ENCODE measurements around the gene CSNK1A1. TPM values are rescaled to one million over a fixed set of nuclear protein-coding genes. Genes with fewer than 3 reads are reported as not detected.
"Not testable (repeated sequence)": the region's sequence is repeated elsewhere in the genome, so short reads cannot be mapped to it uniquely, and the experiment has no call there.

Gene CSNK1A1
- total RNA-seq, 1 donor from 2014 or later, result 189 TPM

DNA sequence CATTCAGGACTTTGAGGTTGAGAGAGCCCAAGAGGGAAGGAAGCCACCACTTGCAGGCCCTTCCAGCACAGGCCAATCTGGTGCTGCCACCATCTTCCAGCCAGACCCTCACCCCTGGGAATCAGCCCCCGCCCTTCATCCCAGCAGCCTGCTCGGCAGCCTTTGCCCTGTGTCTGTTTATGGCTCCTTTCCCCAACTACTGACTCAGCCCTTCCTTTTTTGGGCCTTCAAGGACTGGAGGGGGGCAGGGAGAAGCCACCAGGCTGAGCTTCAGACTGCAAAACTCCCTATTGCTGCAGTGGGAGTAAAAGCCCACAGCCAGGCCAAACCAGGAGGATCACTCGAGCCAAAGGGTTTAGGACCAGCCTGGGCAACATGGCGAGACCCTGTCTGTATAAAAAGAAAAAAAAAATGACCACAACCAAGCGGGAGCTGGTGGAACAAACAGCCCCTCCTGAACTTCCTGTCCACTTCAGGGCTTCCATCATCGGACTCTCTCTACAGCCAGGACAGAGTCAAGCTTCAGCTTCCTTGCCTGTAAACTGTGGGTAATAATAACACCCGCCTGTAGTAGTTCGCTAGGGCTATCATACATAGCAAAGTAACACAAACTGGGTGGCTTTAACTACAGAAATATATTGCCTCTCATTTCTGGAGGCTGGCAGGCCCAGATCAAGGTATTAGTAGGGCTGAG, 86.3 kb downstream of the CSNK1A1 start:
- intact Hi-C loops (cut with micrococcal nuclease), result no loop called here

DNA sequence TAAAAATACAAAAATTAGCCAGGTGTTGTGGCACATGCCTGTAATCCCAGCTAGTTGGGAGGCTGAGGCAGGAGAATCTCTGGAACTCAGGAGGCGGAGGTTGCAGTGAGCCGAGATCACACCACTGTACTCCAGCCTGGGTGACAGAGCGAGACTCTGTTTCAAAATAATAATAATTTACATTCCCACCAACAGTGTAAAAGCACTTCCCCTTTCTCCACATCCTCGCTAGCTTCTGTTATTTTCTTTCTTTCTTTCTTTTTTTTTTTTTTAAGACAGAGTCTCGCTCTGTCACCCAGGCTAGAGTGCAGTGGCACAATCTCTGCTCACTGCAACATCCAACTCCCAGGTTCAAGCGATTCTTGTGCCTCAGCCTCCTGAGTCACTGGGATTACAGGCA, 89.3 kb downstream of the CSNK1A1 start:
- intact Hi-C loops (cut with micrococcal nuclease), result not testable (repeated sequence)

DNA sequence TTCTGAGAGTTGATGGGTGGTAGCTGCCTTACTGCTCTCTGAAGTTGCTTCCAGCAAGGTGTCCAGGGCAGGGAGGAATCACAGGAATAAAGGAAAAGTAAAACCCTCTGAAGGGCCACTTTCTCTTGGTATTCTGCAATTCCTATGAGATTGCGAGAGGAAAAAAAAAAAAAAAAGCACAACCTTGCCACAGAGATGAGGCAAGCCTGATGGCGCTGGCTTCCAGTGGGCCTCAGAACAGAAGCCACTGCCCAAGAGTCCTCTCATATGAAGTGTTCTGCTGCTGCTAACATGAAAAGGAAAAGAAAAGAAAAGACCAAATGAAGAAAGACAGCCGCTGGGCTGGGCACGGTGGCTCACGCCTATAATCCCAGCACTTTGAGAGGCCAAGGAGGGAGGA, 91.3 kb downstream of the CSNK1A1 start:
- intact Hi-C loops (cut with micrococcal nuclease), result no loop called here

DNA sequence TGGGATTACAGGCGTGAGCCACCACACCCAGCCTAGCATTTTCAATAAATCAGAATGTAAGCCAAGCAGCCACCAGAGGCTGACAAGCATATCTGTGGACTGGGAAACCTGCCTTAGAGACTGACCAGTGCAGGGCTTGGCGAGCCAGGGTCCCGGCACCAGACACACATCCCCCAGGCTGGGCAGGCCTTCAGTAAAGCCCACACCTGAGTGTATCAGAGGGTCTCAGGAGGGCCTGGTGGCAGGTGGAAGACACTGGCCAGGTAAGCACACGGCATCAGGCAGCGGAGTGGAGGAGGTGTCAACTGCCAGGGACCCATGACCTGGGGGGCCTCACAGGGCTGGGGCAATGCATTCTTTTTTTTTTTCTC, 93.9 kb downstream of the CSNK1A1 start:
- intact Hi-C loops (cut with micrococcal nuclease), result no loop called here

DNA sequence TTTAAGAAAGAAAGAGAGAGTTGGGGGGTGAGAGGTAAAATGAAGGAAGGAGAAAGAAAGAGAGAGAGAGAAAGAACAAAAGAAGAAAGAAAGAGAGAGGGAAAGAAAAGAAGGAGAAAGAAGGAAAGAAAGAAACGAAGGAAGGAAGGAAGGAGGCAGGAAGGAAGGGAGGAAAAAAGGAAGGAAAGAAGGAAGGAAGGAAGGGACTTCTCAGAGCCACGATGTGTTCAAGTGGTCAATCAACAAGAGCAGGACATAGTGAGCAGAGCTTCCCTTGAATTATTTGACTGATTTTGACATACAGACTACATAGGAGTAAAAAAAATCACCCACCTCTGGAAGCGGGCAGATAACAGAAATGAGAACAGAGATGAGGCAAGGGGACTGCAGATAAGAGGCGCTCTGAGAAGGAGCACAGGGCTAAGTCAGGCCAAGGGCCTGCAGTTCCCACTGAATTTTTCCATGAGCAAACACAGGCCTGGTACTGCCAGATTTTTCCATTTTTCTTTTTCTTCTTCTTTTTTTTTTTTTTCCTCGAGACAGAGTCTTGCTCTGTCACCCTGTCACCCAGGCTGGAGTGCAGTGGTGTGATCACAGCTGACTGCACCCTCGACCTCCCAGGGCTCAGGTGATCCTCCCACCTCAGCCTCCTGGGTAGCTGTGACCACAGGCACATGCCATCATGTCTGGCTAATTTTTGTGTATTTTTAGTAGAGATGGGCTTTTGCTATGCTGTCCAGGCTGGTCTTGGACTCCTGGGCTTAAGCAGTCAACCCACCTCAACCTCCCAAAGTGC, 94.4 kb downstream of the CSNK1A1 start:
- intact Hi-C loops (cut with micrococcal nuclease), result no loop called here

DNA sequence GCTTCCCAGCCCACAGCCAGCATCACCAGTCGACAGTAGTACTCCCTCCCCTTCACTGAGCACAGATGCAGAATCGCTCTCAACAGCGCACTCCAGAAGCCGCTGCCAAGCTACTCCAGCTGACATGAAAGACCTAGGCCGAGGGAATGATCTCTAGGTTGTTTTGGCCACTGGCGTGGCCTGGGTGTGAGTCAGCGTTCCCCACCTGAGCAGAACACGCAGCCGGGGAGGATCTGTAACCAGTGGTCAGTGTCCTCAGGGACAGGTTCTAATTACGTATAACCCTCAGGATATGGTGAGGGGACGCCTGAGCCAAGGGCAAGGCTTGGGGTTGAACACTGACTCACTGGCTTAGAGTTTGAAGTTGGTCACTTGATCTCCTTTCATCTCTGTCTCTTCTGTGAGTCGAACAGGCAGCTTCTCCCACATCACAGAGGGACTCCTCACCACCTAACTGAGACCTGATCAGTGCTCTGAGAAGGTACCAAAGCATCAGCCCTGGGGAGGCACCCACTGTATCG, 95.3 kb downstream of the CSNK1A1 start:
- intact Hi-C loops (cut with micrococcal nuclease), result no loop called here

DNA sequence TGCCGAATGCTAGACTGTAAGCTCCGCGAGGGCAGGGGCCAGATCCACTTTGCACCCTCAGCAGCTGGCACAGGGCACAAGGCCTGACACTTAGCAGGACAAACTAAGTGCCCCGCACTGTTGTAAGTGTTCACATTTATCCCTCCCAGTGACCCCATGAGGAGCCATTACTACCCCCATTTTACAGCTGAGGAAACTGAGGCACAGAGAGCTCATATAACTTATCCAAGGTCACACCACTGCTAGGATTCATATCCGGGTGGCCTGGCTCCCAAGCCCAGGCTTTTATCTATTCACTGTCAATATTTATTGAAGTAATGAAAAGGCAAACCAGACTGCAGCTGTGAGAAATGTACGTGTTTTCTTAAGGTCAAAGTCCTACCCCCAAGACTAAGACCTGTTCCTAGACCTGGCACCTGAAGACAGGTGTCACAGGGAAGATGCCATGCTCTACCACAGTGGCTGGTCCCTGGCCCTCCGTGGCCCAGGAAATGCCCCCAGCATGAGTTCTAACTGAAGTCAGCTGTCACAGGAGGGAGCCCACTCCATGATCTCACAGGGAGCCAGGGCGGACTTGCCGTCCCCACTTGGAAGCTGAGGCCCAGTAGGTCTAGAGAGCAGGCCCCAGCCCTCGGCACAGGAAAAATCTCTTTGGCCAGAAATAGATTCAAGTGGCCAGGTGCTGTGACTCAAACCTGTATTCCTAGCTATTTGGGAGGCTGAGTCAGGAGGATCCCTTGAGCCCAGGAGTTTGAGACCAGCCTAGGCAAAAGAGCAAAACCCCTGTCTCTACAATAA, 97.4 kb downstream of the CSNK1A1 start:
- intact Hi-C loops (cut with micrococcal nuclease), result no loop called here

DNA sequence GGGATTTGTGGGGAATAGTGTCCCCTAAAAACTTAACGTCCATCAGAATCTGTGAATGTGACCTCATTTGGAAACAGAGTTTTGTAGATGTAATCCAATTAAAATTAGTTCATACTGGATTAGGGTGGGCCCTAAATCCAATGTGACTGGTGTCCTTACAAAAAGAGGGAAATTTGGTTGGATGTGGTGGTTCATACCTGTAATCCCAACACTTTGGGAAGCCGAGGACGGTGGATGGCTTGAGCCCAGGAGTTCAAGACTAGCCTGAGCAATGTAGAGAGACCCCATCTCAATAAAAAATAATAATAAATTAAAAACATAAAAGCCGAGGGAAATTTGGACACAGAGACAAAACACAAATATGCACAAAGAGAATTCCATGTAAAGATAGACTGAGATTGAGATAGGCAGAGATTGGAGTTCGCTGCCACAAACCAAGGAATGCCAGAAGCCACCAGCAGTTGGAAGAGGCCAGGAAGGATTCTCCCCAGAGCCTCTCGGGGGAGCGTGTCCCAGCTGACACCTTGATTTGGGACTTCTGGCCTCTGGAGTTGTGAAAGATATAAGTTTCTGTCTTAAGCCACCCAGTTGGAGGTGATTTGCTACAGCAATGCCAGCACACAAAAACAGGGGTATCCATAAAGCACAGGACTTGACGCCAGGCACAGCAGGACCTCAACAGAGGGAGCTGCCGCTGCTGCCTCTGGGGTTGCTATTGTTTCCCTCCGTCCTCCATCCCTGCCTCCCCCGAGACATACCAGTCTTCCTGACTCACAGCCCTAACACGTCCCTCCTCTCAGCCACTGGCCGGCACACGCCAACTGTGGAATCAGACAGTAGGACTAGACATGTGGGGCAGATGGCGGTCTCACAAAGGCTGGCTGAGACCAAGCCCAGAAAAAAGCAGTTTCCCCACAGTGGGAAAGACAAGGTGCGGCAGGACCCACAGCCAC, 98.3 kb downstream of the CSNK1A1 start:
- intact Hi-C loops (cut with micrococcal nuclease), result no loop called here

DNA sequence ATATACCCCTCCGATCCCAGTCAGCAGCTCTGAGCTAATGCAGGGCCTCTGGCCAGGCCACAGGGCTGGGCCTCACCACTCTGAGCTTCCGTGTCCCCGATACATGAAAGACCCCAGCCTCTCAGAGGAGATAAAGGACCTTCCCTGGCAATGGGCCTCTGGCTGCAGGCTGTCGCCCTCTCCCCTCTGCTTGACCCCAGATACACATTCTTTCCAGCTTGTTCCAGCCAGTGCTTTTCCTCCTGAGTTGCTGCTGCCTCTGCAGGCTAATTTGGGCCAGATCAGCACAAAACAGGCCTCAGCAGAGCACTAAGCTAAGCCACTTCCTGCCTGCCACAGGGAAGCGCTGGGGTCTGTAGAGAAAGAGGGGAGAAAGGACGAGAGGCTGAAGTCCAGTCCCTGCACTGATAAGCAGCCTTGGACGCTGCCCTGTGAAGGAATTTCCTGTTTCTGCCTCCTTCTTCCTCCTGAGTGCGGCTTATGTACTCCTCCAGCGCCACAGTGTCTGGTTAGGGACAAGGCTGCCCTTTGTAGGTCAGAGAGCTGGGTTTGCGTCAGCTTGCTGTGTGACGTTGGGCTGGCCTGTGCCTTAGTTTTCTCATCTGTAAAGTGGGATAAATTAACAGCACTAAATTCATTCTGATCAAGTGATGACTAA, 99.1 kb downstream of the CSNK1A1 start:
- intact Hi-C loops (cut with micrococcal nuclease), result no loop called here

DNA sequence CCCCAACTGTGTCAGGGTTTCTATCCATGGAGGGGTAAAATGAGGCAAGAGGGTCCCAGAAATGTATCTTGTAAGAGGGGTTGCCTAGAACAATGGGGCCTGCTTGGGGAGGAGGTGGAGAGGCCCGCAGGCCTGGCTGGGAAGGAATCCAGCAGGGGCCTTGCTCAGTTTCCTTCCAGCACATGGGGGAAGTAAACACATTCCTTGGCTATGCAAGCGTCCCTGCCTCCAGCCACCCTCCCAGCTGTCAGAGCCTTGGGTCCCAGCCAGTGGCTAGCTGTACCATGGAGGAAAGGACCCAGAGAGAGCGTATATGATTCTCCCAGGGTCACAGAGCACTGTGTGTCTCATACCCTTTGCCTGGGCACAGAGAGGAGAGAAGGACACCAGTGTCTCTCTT, 101.0 kb downstream of the CSNK1A1 start:
- intact Hi-C loops (cut with micrococcal nuclease), result no loop called here

DNA sequence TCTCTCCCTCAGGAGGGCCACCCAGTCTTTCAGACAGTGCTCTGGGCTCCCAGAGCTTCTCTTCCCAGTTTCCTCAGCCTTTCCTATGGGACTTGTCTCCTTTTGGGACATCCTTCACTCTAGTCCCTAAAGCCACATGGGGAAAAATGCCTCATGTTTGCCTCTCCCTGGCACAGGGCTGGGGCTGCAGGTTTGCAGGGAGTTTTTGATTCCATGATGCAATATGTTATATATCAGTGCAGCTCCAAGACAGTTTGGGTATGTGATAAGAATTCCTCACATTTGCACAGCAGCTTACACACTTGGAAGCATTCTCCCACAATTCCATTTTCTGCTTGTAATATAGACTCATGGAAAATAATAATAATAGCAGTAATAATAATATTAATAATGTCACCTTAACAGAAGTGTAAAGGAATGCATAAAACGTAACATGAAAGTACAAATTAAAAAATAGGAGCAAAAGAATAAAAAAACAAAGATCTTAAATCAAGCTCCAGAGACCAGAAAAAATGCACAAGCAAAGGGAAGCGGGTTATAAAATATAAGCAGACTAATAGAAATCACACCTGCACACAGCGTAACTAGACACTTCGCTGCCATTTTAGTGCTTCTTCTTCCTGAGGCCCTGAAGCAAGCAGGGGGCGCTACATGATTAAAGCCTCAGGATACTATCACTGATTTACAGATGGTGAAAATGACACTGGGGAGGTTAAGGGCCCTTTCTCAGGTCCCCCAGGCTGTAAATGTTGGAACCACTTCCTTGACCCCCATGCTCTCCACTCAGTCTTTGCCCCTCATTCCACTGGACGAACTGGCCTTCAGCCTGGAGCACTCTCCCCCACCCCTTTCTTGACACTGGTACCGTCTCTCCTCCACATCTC, 102.2 kb downstream of the CSNK1A1 start:
- intact Hi-C loops (cut with micrococcal nuclease), result no loop called here

DNA sequence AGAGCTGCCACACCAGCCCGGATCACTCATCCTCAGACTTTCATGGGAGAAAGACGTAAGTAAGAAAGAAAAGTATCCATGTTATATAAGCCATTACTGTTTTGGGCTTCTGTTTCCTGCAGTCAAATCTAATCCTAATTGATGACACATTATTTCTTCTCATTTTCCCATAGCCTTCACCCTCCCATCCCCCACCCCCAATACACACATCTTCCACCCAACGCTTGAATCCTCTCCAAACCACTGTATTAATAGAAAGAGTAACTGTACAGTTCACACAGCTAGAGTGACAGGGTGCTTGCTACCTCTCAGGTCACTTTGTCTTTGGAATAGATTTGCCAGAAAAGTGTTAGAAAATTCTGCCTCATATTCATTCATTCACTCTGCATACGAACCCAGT, 102.8 kb downstream of the CSNK1A1 start:
- intact Hi-C loops (cut with micrococcal nuclease), result no loop called here

DNA sequence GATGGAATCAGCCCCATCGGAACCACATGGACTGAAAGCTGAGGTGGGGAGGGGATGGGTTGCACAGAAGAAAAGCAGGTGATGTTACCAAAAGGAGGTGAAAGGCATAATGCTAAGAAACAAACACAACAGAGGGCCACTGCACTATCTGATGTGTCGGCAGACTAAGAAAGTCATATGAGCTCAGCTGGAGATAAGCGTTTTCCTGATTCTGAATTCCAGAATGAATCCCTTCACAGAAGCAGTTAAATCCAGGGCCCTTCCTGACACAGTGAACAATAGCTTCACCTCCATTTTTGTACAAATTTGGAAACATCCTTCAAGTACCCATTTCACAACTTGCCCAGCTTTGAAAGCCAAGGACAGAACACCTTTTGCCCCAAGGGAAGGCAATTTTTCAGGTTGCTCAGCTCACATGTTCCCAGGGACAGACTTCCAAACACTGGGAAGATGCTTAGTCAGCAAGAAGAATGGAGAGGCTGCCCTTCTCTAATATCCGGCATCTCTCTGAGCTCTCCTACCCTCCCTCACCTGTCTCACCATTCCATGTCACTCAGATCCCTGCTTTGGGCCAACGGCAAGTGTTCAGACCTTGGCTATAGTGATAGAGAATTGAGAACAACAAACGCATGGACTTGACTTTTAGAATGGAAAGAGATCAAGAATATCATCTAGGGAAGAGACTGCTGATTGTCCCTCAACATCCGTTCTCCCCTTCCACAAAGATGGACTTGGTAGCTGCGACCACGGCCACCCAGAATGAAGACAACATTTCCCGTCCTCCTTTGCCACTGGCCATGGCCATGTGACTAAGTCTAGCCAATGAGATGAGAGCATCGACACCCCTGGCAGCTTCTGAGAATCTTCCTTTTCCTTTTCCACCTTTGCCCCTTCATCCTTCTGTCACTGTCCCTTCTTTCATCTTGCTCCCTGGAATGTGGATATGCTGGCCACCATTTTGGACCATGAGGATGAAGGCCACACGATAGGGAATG, 103.6 kb downstream of the CSNK1A1 start:
- intact Hi-C loops (cut with micrococcal nuclease), result no loop called here

DNA sequence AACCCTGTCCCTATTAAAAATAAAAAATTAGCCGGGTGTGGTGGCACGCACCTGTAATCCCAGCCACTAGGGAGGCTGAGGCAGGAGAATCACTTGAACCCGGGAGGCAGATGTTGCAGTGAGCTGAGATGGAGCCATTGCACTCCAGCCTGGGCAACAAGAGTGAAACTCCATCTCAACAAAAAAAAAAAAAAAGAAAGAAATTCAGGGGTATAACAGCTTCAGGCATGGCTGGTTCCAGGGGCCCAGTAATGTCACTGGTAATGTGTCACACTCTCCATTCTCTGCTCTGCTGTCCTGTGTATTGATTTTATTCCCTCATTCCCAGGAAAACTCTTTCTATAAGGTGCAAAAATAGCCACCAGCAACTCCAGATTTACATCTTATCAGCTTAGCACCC, 104.4 kb downstream of the CSNK1A1 start:
- intact Hi-C loops (cut with micrococcal nuclease), result not testable (repeated sequence)

DNA sequence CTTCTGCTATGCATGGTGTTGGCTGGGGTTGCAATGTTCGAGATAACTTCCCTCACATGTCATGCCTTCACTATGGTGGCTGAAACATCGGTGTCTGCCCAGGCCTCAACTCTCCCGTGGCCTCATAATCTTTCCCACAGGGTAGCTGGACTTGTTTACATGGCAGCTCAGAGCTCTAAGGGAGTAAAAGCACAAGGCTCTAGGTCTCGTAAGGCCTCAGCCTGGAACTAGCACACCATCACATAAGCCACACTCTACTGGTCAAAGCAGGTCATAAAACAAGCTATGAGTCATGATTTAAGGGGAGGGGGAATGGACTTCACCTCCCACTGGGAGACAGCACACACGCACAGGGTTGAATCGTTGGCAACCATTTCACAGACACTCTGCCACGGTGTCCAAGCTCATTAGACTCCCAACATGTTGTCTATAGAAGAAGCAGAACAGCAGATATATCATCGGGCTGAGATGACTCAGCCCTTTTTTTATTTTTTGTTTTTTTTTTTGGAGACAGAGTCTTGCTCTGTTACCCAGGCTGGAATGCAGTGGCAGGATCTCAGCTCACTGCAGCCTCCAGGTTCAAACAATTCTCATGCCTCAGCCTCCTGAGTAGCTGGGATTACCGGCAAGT, 105.4 kb downstream of the CSNK1A1 start:
- intact Hi-C loops (cut with micrococcal nuclease), result no loop called here

DNA sequence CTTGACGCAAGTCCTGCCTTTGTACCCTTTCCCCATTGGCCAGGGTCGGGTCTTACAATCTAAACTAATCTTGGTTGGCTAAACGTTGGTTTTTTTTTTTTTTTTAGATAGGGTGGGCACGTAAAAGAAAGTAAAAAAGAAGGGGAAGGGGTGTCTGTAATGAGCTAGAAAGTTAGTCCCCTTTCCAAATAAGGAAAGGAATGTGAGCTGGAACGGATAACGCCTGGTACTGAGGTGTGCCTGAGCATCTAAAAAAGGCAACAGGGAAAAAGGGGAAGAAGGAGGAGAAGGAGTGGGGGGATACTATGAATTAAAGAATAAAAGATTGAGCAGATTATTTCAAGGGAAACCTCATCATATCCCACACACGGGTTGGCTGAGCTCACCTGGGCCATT, 105.9 kb downstream of the CSNK1A1 start:
- intact Hi-C loops (cut with micrococcal nuclease), result no loop called here

DNA sequence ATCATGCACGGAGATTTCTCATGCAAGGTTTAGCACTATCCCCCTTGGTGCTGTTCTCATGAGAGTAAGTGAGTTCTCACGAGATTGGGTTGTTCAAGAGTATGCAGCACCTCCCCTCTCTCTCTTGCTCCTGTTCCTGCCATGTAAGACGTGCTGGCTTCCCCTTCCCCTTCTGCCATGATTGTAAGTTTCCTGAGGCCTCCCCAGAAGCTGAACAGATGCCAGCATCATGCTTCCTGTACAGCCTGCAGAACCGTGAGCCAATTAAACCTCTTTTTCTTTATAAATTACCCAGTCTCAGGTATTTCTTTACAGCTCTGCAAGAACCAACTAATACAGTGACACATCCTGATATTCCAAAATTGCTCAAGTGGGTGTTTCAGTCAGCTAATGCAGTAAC, 106.8 kb downstream of the CSNK1A1 start:
- intact Hi-C loops (cut with micrococcal nuclease), result not testable (repeated sequence)

DNA sequence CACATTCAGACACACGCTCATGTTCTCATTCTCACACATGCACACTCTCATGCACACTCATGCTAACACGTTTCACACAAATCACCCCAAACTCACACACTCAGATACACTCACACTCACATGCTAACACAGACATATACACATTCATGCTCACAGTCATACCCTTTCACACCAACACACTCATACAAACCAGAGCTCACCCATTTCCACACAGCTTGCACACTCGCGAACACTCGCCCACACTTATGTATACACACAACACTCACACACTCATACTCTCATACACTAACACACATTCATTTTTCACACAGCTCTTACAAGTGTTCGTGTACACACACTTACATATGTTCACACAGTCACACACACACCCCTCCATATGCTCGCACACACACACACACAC, 108.0 kb downstream of the CSNK1A1 start:
- intact Hi-C loops (cut with micrococcal nuclease), result no loop called here

Data from T-helper 1 cell treated with Interleukin-12 subunit alpha and Interleukin-12 subunit beta and Interleukin-4 antibody, amounts not matched to agents 30 ng/mL and 1 ng/mL, for 36 hours (primary cell).